ENCODE measurements around the gene PER1.

The PER1 gene

GRCh38 chr17:8156246-8156992 lies 4.2 kb upstream of the PER1 start:
- H3K27ac ChIP-seq = peak overlapping the region; percentile 78 to 100 (median 95)
- peak overlapping the region; percentile 43 to 96 (median 57) for H3K4me3 ChIP-seq

GRCh38 chr17:8155996-8156245 lies 3.7 kb upstream of the PER1 start:
- peak overlapping the region; percentile 78 to 100 (median 95) for H3K27ac ChIP-seq
- peak overlapping the region; percentile 43 to 96 (median 57) for H3K4me3 ChIP-seq

GRCh38 chr17:8155231-8155995 lies 3.2 kb upstream of the PER1 start:
- Histone ChIP-seq H3K27ac (peak overlapping the region; percentile 78 to 100 (median 95)), H3K4me3 (peak overlapping the region; percentile 43 to 96 (median 57))

GRCh38 chr17:8154608-8155155 lies 2.5 kb upstream of the PER1 start:
- peak overlapping the region; percentile 78 to 100 (median 95) for H3K27ac ChIP-seq
- peak overlapping the region; percentile 43 to 96 (median 57) for H3K4me3 ChIP-seq

GRCh38 chr17:8153957-8154607 lies 1.9 kb upstream of the PER1 start:
- H3K27ac ChIP-seq = peak overlapping the region in 20 of 21 experiments; percentile 78 to 100 (median 95)
- peak overlapping the region; percentile 43 to 96 (median 57) for H3K4me3 ChIP-seq

GRCh38 chr17:8153525-8153956 lies 1.3 kb upstream of the PER1 start:
- Histone ChIP-seq H3K4me3 (peak overlapping the region; percentile 4 to 96 (median 43)), H3K27ac (peak overlapping the region in 20 of 21 experiments; percentile 69 to 100 (median 95))

GRCh38 chr17:8153031-8153451 lies 837 bp upstream of the PER1 start:
- H3K4me3 ChIP-seq = peak overlapping the region in 3 of 7 experiments; percentile 1 to 96 (median 58)
- H3K27ac ChIP-seq = peak overlapping the region in 20 of 21 experiments; percentile 30 to 100 (median 95)

- H3K4me3 ChIP-seq = peak overlapping the region; percentile 47 to 80 (median 61)
Measured at GRCh38 chr17:8151641-8152111, 528 bp downstream of the PER1 start.

GRCh38 chr17:8151120-8151640 lies 1.0 kb downstream of the PER1 start:
- H3K4me3 ChIP-seq = peak overlapping the region; percentile 47 to 80 (median 61)
- peak overlapping the region; percentile 78 to 100 (median 95) for H3K27ac ChIP-seq

More at GRCh38 chr17:8151641-8152111, 528 bp downstream of the PER1 start:
- peak overlapping the region; percentile 78 to 100 (median 95) for H3K27ac ChIP-seq

GRCh38 chr17:8150194-8151119 lies 1.7 kb downstream of the PER1 start:
- Histone ChIP-seq H3K4me3 (peak overlapping the region in 6 of 7 experiments; percentile 55 to 80 (median 69)), H3K27ac (peak overlapping the region in 16 of 21 experiments; percentile 11 to 100 (median 96))

GRCh38 chr17:8149419-8150193 lies 2.6 kb downstream of the PER1 start:
- H3K27ac ChIP-seq = peak overlapping the region in 3 of 21 experiments; percentile 46 to 100 (median 98)
- H3K4me3 ChIP-seq = no peak overlapping the region

- Histone ChIP-seq H3K4me3 (no peak overlapping the region), H3K27ac (peak overlapping the region in 3 of 21 experiments; percentile 10 to 100 (median 41))
Measured at GRCh38 chr17:8148560-8148959, 3.6 kb downstream of the PER1 start.

- Histone ChIP-seq H3K27ac (peak overlapping the region in 3 of 21 experiments; percentile 10 to 100 (median 41)), H3K4me3 (no peak overlapping the region)
Measured at GRCh38 chr17:8147805-8148404, 4.3 kb downstream of the PER1 start.

- H3K27ac ChIP-seq = peak overlapping the region in 2 of 21 experiments; percentile 41 to 100
- H3K4me3 ChIP-seq = no peak overlapping the region
Measured at GRCh38 chr17:8147141-8147804, 4.9 kb downstream of the PER1 start.

GRCh38 chr17:8146381-8147140 lies 5.6 kb downstream of the PER1 start:
- H3K27ac ChIP-seq = peak overlapping the region in 2 of 21 experiments; percentile 15 to 41
- no peak overlapping the region for H3K4me3 ChIP-seq

GRCh38 chr17:8145811-8146210 lies 6.4 kb downstream of the PER1 start:
- H3K27ac ChIP-seq = peak overlapping the region in 1 of 21 experiments; percentile 15

More at GRCh38 chr17:8145811-8146210, 6.4 kb downstream of the PER1 start:
- H3K4me3 ChIP-seq = no peak overlapping the region

Measured in skin epidermis (tissue), 12 donors.